Body of pancreas (tissue), 4 donors: ENCODE data around the gene ACSL3. TPM values are rescaled to one million over a fixed set of nuclear protein-coding genes. Genes with fewer than 3 reads are reported as not detected.
A peak's percentile ranks its signal among the peaks of the same experiment; 100 is the strongest.

Experiments
- ATAC-seq: fragments of 150-250 bp; one replicate; pipeline ENCODE4 v1.9.1; 2016
- DNase-seq, 4 donors: peaks; one replicate each; pipeline ENCODE4 v3.0.0-alpha.2; 2019
- H3K27ac ChIP-seq, 4 donors: fragments of 200-600 bp; sonication (generic); 1 replicate in 3 of 4; 2 replicates in 1 of 4; pipeline versions ENCODE4 v1.5.1 to v1.6.1; 2016 to 2019; ENCODE audit warnings: mild to moderate bottlenecking in 1 of 4, mixed read lengths in 1 of 4, moderate library complexity in 1 of 4
- H3K27me3 ChIP-seq, 2 donors: fragments of 200-600 bp; sonication (generic); one replicate each; pipeline ENCODE4 v1.6.0; 2016; ENCODE audit warnings: mild to moderate bottlenecking in 1 of 2
- H3K36me3 ChIP-seq, 2 donors: fragments of 200-600 bp; sonication (generic); replicated peaks in 1 of 2; 2 replicates each; pipeline ENCODE4 v1.5.1; 2016; ENCODE audit warnings: low read depth in 2 of 2; ENCODE audit not compliant: insufficient read depth in 1 of 2
- H3K4me1 ChIP-seq: fragments of 200-600 bp; sonication (generic); one replicate; pipeline ENCODE4 v1.6.0; 2016
- H3K4me3 ChIP-seq, 2 donors: fragments of 200-600 bp; sonication (generic); 1 replicate in 1 of 2; 2 replicates in 1 of 2; pipeline ENCODE4 v1.5.1; 2016 to 2019
- H3K9me3 ChIP-seq, 3 donors: fragments of 200-600 bp; sonication (generic); 1 replicate in 2 of 3; 2 replicates in 1 of 3; pipeline ENCODE4 v1.5.1; 2016
- POLR2A ChIP-seq, 3 donors: fragments of 450-650 bp; IDR thresholded peaks; one replicate each; pipeline ENCODE4 v1.6.1; 2016; ENCODE audit warnings: antibody characterized with exemption in 3 of 3, mild to moderate bottlenecking in 2 of 3
- whole genome bisulfite sequencing, 2 donors: methylation state at CpG; one replicate each; pipeline ENCODE4 v1.1.5; 2017; 5-methylcytosine and 5-hydroxymethylcytosine counted together
- intact Hi-C: fragments of 100-400 bp; cut with DNase I; formaldehyde crosslinking; loops from one replicate; pipeline ENCODE4 v1.15.1; 2023
- total RNA-seq, 2 donors: library from RNA; depleted of rRNA; stranded (reverse); fragments of >200 nt; gene quantifications; one replicate each; pipeline ENCODE4 v1.1.0, GENCODE V29; 2016
- TF ChIP-seq, protein P1 (sequence below), 7 experiments: fragments of 450-650 bp in 4 of 7; fragments of 200-600 bp in 3 of 7; sonication (generic) in 3 of 7; IDR thresholded peaks; one replicate each; pipeline ENCODE4 v1.5.1; 2016 to 2019; ENCODE audit warnings: antibody characterized with exemption in 7 of 7

Gene ACSL3
- total RNA-seq, 2 donors from 2014 or later = 24.6 to 60.0 TPM

DNA sequence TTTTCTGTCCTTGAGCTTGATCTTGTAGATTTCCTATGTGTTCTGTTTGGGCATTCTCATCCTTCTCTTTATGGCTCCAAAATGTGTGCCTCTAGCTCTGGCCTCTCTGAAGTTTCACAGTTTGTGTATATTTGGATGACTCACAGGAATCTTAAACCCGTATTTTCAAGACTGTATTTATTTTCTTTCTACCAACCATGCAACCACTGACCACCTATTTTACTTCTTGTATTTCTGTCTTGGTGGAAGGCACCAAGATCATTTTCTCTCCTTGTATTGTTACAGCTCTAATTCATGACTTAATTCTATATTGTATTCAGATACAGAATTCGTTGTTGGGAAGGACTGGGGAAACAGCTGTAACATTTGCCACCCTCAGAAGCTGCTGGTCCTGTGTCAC, 39.5 kb downstream of the ACSL3 start:
- ATAC-seq = no peak
- no peak overlapping the region for H3K4me3 ChIP-seq
- no peaks in the 10 kb centered on the region for H3K9me3 ChIP-seq
- H3K27ac ChIP-seq = no peak overlapping the region
- no peak for TF ChIP-seq POLR2A (IDR thresholded peaks at IDR 0.05)
- TF ChIP-seq, protein P1, sequence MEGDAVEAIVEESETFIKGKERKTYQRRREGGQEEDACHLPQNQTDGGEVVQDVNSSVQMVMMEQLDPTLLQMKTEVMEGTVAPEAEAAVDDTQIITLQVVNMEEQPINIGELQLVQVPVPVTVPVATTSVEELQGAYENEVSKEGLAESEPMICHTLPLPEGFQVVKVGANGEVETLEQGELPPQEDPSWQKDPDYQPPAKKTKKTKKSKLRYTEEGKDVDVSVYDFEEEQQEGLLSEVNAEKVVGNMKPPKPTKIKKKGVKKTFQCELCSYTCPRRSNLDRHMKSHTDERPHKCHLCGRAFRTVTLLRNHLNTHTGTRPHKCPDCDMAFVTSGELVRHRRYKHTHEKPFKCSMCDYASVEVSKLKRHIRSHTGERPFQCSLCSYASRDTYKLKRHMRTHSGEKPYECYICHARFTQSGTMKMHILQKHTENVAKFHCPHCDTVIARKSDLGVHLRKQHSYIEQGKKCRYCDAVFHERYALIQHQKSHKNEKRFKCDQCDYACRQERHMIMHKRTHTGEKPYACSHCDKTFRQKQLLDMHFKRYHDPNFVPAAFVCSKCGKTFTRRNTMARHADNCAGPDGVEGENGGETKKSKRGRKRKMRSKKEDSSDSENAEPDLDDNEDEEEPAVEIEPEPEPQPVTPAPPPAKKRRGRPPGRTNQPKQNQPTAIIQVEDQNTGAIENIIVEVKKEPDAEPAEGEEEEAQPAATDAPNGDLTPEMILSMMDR (IDR thresholded peaks at IDR 0.05) = no peak
- peaks cover 14% of the 10 kb centered on the region for H3K4me1 ChIP-seq
- no peak for DNase-seq
- intact Hi-C loops = no loop called here
- H3K36me3 ChIP-seq = no peaks in the 10 kb centered on the region
- WGBS, 2 donors = 43 to 48% methylated on average over 2 of the region's 2 CpGs
- H3K27me3 ChIP-seq = no peaks in the 10 kb centered on the region

DNA sequence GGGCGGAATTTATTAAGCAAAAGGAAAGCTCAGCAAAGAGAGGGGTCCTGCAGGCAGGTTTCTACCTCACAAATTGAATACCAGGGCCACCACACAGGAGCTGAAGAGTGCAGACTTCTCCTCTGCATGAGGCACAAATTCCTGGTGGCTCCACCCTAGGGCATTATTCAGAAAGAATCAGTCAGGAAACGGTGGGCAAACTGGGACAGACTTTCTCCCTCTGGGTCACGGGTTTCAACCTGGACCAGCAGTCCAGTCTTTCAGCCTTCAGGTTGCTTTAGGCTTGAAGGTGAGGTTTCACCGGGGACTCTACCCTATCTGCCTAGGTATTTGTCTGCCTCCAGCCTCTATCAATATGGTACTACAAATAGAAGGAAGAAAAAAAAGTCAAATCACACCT, 41.8 kb downstream of the ACSL3 start:
- Histone ChIP-seq H3K27me3 (no peaks in the 10 kb centered on the region), H3K27ac (no peak overlapping the region), H3K4me3 (no peak overlapping the region), H3K4me1 (peaks cover 14% of the 10 kb centered on the region), H3K36me3 (no peaks in the 10 kb centered on the region), H3K9me3 (no peaks in the 10 kb centered on the region)
- ATAC-seq (no peak), DNase-seq (no peak)
- TF ChIP-seq, protein P1 (IDR thresholded peaks at IDR 0.05) = no peak
- TF ChIP-seq POLR2A (IDR thresholded peaks at IDR 0.05) = no peak
- intact Hi-C loops = no loop called here
- WGBS, 2 donors = 66 to 85% methylated on average over 4 of the region's 4 CpGs

DNA sequence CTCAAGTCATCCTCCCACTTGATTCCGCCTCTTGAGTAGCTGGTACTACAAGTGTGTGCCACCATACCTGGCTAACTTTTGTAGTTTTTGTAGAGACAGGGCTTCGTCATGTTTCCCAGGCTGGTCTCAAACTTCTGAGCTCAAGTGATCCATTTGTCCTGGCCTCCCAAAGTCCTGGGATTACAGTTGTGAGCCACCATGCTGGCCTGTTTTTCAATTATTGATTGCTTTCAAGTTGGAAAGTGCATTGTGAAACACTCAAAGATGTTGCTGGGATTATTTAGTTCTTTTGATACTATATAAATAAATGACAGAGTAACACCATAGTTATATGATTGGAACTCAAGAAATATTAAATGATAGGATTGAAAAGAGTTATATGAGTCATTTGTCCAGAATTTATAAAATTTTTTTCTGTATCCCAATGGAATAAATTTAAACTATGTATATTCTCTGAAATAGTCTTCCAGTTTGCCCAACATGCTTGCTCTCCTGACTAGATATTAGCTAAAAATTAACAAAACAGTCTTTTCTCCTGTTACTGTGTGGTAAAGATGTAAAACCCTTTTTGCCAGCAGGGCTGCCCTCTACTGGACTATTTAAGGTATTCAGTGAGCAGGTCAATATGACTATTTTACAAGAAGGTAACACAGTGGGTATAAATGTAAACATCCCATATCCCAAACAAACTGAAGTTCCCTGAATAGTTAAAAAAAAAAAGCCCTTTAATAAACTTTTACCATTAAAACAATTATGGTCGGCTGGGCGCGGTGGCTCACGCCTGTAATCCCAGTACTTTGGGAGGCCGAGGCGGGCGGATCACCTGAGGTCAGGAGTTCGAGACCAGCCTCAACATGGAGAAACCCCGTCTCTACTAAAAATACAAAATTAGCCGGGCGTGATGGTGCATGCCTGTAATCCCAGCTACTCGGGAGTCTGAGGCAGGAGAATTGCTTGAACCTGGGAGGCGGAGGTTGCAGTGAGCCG, 42.7 kb downstream of the ACSL3 start:
- TF ChIP-seq, protein P1 (IDR thresholded peaks at IDR 0.05) = peak; percentile 69 to 85 (median 74)
- TF ChIP-seq POLR2A (IDR thresholded peaks at IDR 0.05) = no peak
- H3K4me1 ChIP-seq = peaks cover 14% of the 10 kb centered on the region
- no peak overlapping the region for H3K27ac ChIP-seq
- H3K4me3 ChIP-seq = no peak overlapping the region
- no peaks in the 10 kb centered on the region for H3K36me3 ChIP-seq
- no peaks in the 10 kb centered on the region for H3K27me3 ChIP-seq
- ATAC-seq (peak; percentile 85), DNase-seq (peak; percentile 33 to 65 (median 56))
- no peaks in the 10 kb centered on the region for H3K9me3 ChIP-seq
- WGBS, 2 donors = 81 to 84% methylated on average over 16 of the region's 16 CpGs
- intact Hi-C loops = no loop called here

DNA sequence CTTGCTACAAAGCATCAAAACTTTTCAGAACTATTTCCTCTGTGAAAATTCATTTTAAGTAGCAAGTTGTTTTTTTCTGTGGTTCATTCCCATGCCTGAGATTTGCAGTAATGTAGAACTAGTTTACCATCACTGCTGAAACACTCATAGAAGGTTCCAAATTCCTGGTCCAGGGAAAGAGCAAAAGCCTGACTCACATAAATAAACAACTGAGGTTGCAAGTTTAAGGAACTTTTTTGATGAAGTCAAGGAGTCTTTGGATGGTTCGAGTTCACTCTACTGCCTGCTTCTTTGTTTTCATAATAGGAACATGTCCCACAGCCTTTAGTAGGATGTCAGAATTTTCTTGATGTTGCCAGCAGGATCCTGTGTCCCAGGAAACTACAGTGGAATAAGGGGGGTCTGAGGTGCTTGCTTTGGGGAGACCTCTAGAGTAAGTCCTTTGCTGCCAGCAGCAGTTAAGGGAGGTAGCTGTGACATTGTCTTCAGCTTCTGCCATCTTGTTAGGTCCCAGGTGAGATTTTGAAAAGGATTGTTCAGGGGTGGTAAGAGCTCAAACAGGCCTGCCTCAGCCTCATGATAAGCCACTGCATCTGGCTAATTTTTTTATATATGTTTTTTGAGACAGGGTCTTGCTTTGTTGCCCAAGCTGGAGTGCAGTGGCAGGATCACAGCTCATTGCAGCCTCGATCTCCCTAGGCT, 43.9 kb downstream of the ACSL3 start:
- TF ChIP-seq, protein P1 (IDR thresholded peaks at IDR 0.05) = no peak
- TF ChIP-seq POLR2A (IDR thresholded peaks at IDR 0.05) = no peak
- Histone ChIP-seq H3K4me3 (no peak overlapping the region), H3K27ac (no peak overlapping the region), H3K27me3 (no peaks in the 10 kb centered on the region), H3K9me3 (no peaks in the 10 kb centered on the region), H3K4me1 (peaks cover 14% of the 10 kb centered on the region), H3K36me3 (no peaks in the 10 kb centered on the region)
- 74 to 93% methylated on average over 2 of the region's 2 CpGs for WGBS, 2 donors
- intact Hi-C loops = loop anchor here (5.0 kb wide), 1 partner anchor 197 kb away; no protein-coding TSS in a partner anchor
- ATAC-seq (no peak), DNase-seq (no peak)
